GM03348 (cell line): ENCODE results near the gene CXXC5.
A peak's percentile ranks its signal among the peaks of the same experiment; 100 is the strongest.

Source experiments
- DNase-seq: peaks from one replicate; pipeline ENCODE4 v3.0.0; 2012; ENCODE audit warnings: low spot score

CXXC5 gene

DNA sequence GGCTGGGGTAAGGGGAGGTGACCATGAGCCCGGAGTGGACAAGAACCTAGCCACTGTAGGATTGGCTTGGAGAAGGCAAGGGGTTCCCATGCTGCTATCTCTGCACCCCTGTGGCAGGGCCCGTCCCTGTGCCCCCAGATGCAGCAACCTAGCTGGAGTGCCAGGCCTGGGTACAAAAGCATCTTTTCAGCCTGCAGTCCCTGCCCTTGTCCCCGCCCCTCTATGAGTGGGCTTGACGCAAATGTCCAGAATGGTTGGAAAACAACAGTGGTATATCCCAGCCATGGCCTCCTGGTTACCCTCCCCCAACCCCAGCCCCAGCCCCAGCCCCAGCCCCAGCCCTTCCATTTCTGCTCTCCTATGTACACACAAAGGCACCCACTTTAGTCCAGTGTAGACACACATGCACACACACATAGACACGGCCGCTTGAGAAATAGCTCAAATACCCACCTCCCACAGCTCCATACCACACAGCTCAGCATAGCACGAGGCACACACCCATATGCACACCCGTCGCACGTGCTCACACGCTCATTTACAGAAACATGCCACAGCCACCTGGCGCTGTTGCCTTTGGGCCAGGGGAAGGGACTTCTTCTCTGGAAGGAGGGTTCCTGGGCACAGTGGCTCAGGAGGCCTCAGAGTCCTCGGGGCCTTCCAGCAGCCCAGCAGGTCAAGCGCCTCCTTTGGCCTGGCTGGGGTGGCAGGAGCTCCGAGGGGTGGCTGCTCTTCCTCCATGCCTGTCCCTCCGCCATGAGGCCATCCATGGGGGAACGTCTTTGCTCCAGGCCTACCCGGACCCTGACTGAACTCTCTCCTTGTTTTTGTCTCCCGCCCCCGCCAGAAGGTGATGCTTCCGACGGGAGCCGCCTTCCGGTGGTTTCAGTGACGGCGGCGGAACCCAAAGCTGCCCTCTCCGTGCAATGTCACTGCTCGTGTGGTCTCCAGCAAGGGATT is 34.1 kb downstream of the CXXC5 start:
- DNase-seq, result no peak

DNA sequence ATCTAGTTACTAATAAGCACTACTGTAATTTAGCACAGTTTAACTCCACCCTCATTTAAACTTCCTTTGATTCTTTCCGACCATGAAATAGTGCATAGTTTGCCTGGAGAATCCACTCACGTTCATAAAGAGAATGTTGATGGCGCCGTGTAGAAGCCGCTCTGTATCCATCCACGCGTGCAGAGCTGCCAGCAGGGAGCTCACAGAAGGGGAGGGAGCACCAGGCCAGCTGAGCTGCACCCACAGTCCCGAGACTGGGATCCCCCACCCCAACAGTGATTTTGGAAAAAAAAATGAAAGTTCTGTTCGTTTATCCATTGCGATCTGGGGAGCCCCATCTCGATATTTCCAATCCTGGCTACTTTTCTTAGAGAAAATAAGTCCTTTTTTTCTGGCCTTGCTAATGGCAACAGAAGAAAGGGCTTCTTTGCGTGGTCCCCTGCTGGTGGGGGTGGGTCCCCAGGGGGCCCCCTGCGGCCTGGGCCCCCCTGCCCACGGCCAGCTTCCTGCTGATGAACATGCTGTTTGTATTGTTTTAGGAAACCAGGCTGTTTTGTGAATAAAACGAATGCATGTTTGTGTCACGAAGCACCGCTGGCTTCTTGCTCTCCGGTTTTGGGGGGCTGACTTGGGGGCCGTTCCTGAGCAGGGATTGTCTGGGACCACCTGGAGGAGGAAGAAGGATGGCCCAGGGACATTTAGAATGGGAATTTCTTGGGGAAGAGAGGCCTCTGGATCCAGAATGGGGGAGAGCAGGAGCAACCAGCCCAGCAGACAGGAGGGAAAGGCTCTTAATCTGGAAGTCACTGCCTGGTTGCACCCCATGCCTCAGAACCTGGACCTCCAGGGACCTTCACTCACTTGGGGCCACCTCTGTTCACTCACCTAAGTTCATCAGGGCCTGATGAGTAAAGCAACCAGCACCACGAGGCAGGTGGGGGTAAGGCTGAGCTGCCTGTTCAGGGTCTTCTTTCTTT is 35.4 kb downstream of the CXXC5 start:
- DNase-seq, result no peak

DNA sequence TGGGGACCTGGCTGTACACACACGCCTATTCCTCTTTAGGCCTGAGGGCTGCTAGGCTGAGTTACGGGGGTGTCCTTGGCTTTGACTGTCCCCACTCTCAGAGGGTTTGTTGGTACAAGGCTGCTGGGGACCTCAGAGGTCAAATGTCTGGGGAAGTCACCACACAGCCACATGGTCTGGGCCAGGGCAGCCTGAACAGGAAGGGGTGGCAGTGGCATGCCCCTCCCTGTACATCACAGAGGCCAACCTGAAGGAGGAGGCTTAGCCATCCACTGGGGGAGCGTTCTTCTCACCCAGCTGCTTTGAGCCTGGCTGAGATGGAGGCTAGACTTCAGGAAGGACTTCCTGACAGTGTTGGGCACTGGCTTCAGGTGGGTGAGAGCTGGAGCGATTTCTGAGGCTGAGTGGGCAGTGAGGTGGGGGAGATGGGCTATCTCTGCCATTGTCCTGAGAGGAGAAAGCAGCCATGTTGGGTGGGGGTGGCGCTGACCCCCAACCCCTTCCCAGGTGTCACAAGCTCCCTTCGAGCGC is 36.3 kb downstream of the CXXC5 start:
- DNase-seq, result no peak

DNA sequence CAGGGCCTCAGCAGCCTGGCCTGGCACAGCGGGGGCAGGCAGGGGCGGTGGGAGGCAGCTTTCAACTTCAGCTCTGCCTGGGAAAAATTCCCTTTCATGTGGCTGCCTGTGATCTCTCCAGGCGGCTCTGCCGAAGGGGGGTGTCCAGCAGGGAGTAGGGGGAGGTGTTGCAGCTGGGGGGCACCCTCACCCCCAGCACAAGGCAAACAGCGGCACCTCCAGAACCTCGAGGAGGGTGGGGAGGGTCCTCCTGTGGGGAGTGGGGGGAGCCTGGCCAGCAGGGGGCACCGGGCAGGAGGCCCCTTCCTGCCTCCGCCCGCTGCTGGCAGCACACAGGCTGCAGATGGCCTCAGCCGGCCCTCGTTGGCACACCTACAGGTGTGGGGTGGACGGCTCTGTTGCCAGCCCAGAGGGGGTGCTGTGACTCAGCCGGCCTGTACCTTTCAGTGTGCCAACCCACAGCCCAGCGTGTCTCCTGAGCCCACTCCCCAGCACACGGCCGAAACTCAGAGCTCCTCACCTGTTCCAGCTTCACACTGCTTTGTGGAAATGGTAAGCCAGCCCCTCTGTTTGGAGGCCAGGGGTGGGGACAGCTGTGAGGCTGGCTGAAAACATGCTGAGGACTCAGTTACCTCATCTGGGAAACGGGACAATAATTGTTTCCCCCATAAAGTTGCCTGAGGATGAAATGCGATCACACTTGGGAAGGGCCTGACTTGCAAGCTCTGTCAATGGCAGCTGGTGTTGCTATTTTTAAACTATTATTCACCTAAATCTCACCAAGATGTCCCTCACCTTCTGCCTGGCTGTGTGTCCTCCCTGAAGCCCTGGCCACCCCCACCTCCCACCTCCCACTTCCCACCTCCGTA is 37.0 kb downstream of the CXXC5 start:
- DNase-seq, result no peak

DNA sequence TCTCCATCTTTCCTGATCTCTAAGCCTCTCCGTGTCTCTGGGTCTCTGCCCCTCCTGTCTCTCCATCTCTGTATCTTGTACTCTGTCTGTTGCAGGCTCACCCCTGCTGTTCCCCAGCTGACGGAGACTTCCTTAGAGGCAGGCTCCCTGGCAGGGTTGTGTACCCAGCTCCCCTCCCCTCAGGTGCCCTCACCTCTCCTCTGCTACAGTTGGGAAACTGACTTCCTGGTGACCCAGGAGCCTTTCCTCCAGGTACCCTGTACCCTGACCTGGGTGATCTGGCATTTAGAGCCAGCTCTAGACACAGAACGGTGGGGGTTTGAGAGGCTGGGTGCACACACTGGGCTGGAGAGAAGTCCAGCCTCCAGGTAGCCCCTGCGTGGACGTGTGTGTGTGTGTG is 37.7 kb downstream of the CXXC5 start:
- no peak for DNase-seq

DNA sequence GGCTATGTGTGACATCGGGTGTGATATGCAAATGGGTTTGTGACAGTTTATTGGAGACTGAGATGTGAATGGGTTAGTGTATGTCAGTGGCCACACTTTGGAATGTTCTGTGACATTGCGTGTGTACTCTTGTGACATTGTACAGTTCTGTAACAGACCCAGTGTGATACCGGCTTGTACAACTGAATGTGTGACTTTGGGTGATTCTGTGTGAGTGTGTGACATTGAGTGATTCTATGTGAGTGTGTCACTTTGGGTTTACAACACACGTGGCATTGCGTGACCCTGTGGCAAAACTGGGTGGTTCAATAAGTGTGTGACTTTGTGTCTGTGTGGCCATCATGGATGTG is 38.2 kb downstream of the CXXC5 start:
- DNase-seq, result no peak

DNA sequence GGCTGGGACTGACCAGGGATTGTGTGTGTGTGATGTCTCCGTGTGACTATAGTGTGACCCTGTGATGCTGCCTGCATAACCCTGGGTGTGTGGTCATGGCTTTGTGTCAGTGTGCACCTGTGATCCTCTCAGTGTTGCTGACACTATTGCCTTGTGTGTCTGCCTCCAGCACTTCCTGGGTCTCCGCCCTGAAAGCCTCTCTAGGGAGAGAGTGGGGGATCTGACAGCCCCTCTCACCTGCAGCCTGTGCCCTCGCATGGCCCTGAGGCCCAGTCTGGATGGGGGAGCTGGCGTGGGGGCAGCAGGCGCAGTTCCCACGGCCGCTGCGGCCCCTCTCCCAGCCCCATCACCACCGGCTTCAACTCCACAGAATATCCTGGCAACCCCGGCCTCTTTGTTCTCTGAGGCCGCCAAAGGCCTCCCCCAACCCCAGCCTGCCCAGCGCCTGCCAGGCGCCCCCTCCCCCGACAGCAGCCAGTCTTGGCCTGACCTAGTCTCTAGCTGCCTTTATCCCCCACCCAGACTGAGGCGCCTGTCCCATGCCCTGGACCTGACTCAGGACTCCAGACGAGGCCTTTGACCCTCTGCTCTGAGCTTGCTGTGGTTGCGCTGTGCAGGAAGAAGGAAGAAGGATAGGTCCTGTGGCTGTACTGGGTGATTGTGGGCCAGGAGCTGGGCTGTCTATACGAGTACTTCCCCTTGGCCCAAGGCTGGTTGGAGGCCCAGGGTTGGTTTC is 38.7 kb downstream of the CXXC5 start:
- DNase-seq, result no peak

DNA sequence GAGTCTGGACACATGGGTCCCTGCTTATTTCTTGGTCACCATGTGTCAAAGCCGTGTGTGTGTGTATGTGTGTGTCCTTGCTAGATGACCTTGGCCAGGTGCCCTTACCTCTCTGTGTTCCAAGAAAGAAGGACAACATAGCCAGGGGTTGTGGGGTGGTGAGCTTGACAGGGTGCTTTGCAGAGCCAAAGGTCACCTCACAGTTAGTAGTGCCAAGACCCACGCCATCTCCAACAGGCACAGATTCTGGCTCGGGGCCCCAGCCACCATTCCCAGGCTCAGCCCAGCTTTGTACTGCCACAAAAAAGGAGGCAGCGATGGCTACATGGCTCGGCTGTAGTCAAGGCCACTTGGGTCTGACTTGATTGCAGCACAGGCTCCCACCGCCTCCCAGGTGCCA is 39.5 kb downstream of the CXXC5 start:
- no peak for DNase-seq

DNA sequence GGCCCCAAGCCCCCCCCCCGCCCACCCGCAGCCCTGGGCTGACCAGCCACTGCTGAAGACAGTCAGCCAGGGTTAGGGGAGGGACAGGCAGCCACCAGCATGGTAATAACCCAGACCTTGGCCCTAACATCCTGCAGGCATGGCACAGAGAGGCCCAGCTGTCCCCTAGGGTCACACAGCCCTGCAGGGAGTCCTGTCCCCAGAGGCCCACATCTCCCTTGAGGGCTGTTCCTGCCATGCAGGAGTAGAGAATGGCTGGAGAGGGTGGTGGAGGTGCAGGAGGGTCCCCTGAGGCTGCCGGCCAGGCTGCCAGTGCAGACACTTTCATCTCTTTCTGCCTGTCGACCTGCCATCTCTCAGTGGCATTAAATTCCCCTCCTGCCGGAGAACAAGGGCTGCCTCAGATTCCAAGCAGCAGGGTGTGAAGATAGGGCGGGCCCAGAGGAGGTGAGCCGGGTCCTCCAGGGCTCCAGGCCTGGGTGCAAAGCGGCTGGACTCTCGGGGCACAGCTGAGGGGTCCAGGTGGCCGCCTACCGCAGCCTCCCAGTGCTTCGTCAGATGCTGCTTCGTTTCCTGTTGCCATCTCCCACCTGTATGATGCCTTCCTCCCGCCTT is 40.0 kb downstream of the CXXC5 start:
- DNase-seq, result no peak

DNA sequence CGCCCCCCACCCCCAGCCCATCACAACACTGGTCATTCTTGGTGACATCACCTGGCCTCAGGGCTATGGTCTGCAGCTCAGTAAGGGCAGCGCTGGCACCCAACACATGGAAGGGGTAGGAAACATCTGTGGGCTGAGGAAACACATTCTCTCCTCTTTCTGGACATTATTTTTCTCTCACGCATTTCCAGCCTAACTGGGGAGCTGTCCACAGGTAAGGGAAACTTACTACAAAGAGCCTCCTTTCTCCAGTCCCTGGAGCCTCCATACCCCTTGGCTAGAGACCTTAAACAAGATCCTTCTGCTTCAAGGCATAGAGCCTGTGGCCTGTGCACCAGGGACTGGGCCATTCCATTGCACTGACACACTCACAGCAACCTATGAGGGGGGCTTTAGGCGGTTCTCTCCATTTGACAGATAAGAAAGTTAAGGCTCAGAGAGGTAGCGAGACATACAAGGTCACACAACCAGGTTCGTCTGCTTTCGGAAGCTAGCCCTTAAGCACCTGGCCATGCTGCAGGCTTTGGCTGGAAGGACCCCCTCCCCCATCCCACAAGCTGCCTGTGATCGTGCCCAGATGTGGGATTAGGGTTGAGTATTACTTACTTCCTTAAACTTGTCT is 40.7 kb downstream of the CXXC5 start:
- DNase-seq, result no peak

DNA sequence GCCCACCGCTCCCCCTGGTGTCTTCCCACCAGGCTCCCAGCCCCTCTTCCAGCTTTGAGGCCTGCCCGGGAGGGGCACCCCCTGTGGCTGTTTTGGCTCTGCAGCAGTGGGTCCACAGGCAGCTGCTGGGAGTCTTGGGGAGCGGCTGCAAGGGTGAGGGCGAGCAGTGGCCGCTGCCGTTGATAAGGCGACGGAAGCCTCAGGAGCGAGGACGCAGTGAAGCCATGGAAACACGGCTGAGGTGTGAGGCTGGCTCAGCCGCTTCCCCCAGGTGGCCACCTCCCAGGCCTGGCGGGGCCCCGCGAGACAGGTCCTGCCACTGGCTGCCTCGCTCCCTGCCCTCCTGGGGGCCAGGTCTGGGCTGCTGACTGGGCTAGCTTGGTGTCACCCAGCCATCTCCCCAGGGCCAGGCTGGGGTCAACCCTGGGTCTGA is 41.5 kb downstream of the CXXC5 start:
- DNase-seq, result no peak

DNA sequence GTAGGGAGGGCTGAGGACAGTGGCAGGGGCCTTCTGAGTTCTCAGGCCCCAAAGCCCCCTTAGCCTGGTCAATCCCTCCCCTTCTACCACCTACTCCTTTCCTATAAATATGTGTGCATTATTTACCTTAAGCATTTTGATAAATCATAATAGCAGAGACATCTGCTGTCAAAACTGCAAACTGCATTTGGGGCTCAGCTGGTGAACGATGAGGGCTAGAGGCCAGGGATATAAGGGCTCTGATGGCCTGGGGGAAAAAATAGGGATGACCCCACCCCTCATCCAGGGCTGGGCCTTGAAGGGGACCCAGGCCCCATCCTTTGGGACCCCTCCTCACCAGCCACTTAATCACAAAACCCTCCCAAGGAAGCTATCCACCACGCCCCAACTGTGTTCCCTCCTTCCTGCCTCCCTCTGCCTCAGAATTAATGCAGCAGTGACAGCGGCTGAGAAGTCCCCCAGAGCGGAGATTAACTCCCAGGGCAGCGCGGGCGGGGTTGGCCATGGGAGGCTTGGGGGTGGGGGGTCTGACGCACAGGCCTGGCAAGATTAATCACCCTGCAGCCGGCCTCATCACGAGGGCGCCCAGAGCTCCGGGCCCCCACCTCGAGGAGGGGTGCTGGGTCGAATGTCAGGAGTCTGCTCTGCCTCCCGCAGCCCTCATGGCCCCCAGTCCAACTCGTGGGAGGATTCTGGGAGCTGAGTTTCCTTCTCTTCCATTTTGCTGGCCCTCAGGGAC is 42.1 kb downstream of the CXXC5 start:
- peak; percentile 65 for DNase-seq

DNA sequence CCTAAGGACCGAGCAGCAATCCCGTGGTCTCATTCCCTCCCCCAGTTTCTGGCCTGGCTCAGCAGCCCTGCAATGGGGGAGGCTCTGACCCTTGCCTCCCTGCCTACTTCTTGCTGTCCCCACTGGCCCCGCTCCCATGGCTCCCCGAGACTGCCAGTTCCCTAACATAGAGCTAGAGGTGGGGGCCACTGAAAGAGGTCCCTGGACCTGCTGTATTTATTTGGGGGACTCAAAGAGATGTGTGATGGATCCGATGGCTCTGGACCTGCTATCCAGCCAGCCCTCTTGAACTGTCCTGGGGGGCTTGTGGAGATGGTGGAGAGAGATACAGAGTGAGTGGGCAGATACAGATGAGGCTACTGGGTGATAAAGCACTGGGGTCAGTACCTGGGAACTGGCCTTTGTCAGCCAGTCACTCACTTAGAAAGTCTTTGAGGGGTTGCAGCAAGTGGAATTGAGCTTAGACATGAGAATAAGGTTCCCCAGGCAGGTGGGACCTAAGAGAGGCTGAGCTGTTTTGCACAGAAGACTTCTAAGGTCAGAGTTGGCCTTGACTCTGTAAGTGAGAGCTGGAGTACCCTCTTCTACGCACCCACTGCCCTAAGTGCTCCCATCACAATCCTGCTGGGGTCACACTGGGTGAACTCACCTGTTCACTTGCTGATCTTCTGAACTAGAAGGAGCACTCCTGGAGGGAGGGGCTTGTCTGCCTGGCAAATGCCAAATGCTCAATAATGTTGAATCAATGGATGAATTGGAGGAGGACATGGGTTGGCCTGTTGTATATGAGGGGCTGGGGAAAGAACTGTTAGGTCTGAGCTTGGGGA is 42.9 kb downstream of the CXXC5 start:
- no peak for DNase-seq

DNA sequence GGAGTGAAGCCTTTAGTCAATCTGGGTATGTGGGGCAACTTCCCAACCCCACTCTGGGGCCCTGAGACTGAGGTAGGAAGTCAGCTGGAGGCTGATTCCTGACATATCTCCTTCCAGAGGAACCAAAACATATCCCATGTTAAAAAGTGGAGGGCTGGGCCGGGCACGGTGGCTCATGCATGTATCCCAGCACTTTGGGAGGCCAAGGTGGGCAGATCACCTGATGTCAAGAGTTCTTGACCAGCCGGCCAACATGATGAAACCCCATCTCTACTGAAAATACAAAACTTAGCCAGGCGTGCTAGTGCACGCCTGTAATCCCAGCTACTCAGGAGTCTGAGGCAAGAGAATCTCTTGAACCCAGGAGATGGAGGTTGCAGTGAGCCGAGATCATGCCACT is 44.0 kb downstream of the CXXC5 start:
- no peak for DNase-seq

DNA sequence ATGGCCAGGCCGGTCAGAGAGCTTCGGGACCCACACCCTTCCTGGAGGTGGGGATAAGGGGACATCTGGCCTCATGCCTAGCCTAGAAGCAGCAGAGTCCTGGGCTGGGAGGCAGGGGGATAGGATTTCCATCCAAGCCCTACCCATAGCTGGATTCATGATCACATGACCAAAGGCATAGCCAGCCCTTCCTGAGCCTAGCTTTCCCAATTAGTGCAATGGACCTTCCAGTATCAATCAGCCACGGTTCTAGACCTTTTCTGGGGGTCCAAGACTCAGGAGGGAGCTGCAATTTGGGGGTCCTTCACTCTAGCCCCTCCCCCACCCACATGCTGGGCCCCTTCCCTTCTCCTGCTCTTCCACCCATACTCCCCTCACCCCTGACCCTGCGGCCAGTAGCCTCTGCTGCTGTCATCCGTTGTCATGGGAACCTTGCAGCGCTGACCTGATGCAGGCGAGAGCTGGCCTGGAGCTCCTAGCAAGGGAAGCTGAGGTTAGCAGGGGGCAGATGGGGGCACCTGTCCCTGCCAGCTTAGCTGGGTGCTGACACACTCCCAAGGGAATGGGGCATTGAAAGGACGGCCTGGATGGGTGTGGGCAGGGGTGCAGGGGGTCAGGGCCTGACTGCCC is 44.6 kb downstream of the CXXC5 start:
- DNase-seq, result no peak

DNA sequence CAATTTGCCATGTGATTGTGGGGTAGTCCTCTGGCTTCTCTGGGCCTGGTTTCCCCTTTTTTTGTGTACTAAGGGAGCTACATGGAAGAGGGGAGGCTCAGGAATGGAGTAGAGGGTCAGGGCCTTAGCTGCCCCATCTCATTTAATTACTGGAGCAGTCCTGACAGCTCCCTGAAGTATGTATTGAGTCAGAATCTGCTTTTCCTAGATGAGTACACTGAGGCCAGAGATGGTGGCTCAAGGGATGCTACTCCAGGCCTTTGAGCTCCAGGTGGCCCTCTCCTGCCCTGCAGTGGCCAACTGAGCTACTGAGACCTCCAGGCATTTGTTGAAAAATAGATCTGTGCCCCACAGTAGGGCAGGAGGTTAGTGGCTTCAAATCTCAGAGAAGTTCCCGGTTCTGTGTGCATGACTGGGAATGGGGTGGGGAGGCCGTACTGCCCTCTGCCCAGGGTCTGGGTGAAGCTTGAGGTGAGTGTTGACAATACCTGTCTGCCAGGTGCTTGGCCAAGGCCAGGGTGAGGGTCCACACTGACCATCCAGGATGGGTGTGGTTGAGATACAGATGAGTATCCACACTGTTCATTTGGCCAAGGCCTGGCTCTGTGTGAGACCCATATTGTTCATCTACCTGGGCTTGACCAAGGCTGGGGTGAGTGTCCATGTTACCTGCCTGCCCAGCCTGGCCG is 45.7 kb downstream of the CXXC5 start:
- no peak for DNase-seq

DNA sequence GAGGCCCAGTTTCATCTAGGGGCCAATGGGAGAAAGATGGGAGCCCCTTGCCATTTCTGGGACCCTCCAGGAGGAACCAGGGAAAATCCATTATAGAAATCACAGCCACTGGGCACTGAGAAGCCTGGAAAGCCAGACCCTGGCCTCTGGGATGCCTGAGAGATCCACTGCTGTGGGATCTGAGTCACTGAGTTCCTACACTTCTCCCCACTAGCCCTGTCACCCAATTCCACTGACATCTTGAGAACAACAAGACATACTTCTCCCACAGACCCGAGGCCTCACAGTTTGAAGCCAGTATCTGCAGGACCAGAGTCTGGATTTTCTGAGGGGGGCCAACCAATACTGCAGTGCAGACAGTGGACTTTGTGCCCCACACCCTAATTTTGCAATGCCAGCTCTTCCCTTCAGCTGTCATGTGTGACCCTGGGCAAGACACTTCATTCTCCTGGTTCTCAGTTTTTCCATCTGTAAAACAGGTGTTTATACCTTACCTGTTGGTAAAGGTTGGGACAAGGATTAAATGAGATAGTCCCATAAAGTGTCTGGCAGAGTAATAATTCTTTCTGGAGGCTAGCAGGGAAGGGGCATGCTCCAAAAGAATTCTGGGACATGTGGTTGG is 46.5 kb downstream of the CXXC5 start:
- no peak for DNase-seq
